ENCODE results near the gene PARN.

PARN gene

GRCh38 chr16:14392960-14393359, 237.1 kb downstream of the PARN start:
- H3K27me3 ChIP-seq, result no peaks in the 10 kb centered on the region
- no peak for TF ChIP-seq CTCF (IDR thresholded peaks at IDR 0.05)
- H3K36me3 ChIP-seq, result no peaks in the 10 kb centered on the region
- H3K27ac ChIP-seq, result no peak overlapping the region
- no peak overlapping the region for H3K4me3 ChIP-seq (ENCODE audit: low read depth in 1 of 2, low read length in 1 of 2)
- no peaks in the 10 kb centered on the region for H3K4me1 ChIP-seq (ENCODE audit: control insufficient read depth in 1 of 2, insufficient read depth in 1 of 2, low read depth in 1 of 2, low read length in 1 of 2)
- no peaks in the 10 kb centered on the region for H3K9me3 ChIP-seq

GRCh38 chr16:14389359-14389758, 240.7 kb downstream of the PARN start:
- no peak for TF ChIP-seq CTCF (IDR thresholded peaks at IDR 0.05)

GRCh38 chr16:14388243-14388642, 241.8 kb downstream of the PARN start:
- no peaks in the 10 kb centered on the region for H3K27me3 ChIP-seq
- H3K36me3 ChIP-seq, result no peaks in the 10 kb centered on the region
- H3K4me1 ChIP-seq (ENCODE audit: control insufficient read depth in 1 of 2, insufficient read depth in 1 of 2, low read depth in 1 of 2, low read length in 1 of 2), result no peaks in the 10 kb centered on the region
- TF ChIP-seq CTCF (IDR thresholded peaks at IDR 0.05), result no peak
- H3K27ac ChIP-seq, result no peak overlapping the region
- no peak overlapping the region for H3K4me3 ChIP-seq (ENCODE audit: low read depth in 1 of 2, low read length in 1 of 2)
- H3K9me3 ChIP-seq, result no peaks in the 10 kb centered on the region

More at GRCh38 chr16:14389359-14389758, 240.7 kb downstream of the PARN start:
- Histone ChIP-seq H3K4me3 (ENCODE audit: low read depth in 1 of 2, low read length in 1 of 2) (no peak overlapping the region), H3K36me3 (no peaks in the 10 kb centered on the region), H3K4me1 (ENCODE audit: control insufficient read depth in 1 of 2, insufficient read depth in 1 of 2, low read depth in 1 of 2, low read length in 1 of 2) (no peaks in the 10 kb centered on the region), H3K9me3 (no peaks in the 10 kb centered on the region), H3K27me3 (no peaks in the 10 kb centered on the region), H3K27ac (no peak overlapping the region)

GRCh38 chr16:14386115-14386514, 243.9 kb downstream of the PARN start:
- no peaks in the 10 kb centered on the region for H3K9me3 ChIP-seq
- no peaks in the 10 kb centered on the region for H3K27me3 ChIP-seq
- H3K27ac ChIP-seq, result no peak overlapping the region
- no peaks in the 10 kb centered on the region for H3K36me3 ChIP-seq
- no peak for TF ChIP-seq CTCF (IDR thresholded peaks at IDR 0.05)
- H3K4me1 ChIP-seq (ENCODE audit: control insufficient read depth in 1 of 2, insufficient read depth in 1 of 2, low read depth in 1 of 2, low read length in 1 of 2), result no peaks in the 10 kb centered on the region
- no peak overlapping the region for H3K4me3 ChIP-seq (ENCODE audit: low read depth in 1 of 2, low read length in 1 of 2)
